CD8-positive, alpha-beta memory T cell (primary cell): ENCODE results near the gene SANBR. TPM values are rescaled to one million over a fixed set of nuclear protein-coding genes. Genes with fewer than 3 reads are reported as not detected.
A peak's percentile ranks its signal among the peaks of the same experiment; 100 is the strongest.
"Not testable (repeated sequence)": the region's sequence is repeated elsewhere in the genome, so short reads cannot be mapped to it uniquely, and the experiment has no call there.

Experiments
- CTCF ChIA-PET: fragments of 350-600 bp; sonication (Branson Sonifier 250); formaldehyde crosslinking; loops from one replicate; lab custom pipeline; 2021; ENCODE audit warnings: antibody characterized with exemption; lab: Charles Lee
- POLR2A ChIA-PET: fragments of 350-600 bp; sonication (Branson Sonifier 250); formaldehyde crosslinking; loops from one replicate; lab custom pipeline; 2021; ENCODE audit warnings: antibody characterized with exemption; lab: Charles Lee
- DNase-seq, 5 donors: peaks; one replicate each; pipeline versions ENCODE4 v3.0.0 to v3.0.0-alpha.2; 2020 to 2022; ENCODE audit warnings: mixed read lengths in 1 of 5
- H3K27ac ChIP-seq: one replicate; pipeline ENCODE4 v1.7.0; 2013; ENCODE audit warnings: low read depth, mild to moderate bottlenecking, low read length, moderate library complexity
- H3K27me3 ChIP-seq: 2 replicates; pipeline ENCODE4 v1.7.0; 2013; ENCODE audit warnings: low read length, mild to moderate bottlenecking; ENCODE audit not compliant: insufficient read depth, poor library complexity, severe bottlenecking
- H3K36me3 ChIP-seq: 2 replicates; pipeline ENCODE4 v1.7.0; 2013; ENCODE audit warnings: mild to moderate bottlenecking, low read length, moderate library complexity; ENCODE audit not compliant: insufficient read depth
- H3K4me1 ChIP-seq: 2 replicates; pipeline ENCODE4 v1.7.0; 2013; ENCODE audit warnings: mild to moderate bottlenecking, low read length, moderate library complexity; ENCODE audit not compliant: insufficient read depth
- H3K4me3 ChIP-seq: 2 replicates; pipeline ENCODE4 v1.7.0; 2013; ENCODE audit warnings: mild to moderate bottlenecking, low read length
- H3K9me3 ChIP-seq: 2 replicates; pipeline ENCODE4 v1.7.0; 2013; ENCODE audit warnings: mild to moderate bottlenecking, low read length
- H3K27ac Mint-ChIP-seq, 8 donors: one replicate each; pipeline ENCODE4 v1.8.0; 2020 to 2021; ENCODE audit warnings: mixed read lengths in 8 of 8, mild to moderate bottlenecking in 6 of 8, inconsistent platforms in 3 of 8, moderate library complexity in 3 of 8
- H3K27me3 Mint-ChIP-seq, 2 donors: one replicate each; pipeline ENCODE4 v1.8.0; 2020 to 2021; ENCODE audit warnings: mixed read lengths in 2 of 2, mild to moderate bottlenecking in 1 of 2, moderate library complexity in 1 of 2
- H3K36me3 Mint-ChIP-seq, 3 donors: one replicate each; pipeline ENCODE4 v1.8.0; 2020 to 2021; ENCODE audit warnings: mixed read lengths in 3 of 3, inconsistent platforms in 1 of 3, mild to moderate bottlenecking in 1 of 3
- H3K4me1 Mint-ChIP-seq, 3 donors: one replicate each; pipeline ENCODE4 v1.8.0; 2020 to 2021; ENCODE audit warnings: mixed read lengths in 3 of 3, inconsistent platforms in 1 of 3, mild to moderate bottlenecking in 1 of 3
- H3K4me3 Mint-ChIP-seq, 7 donors: one replicate each; pipeline ENCODE4 v1.8.0; 2020 to 2021; ENCODE audit warnings: mixed read lengths in 7 of 7, mild to moderate bottlenecking in 6 of 7, moderate library complexity in 4 of 7, inconsistent platforms in 2 of 7
- H3K9me3 Mint-ChIP-seq, 5 donors: one replicate each; pipeline ENCODE4 v1.8.0; 2020 to 2022; ENCODE audit warnings: mixed read lengths in 5 of 5, mild to moderate bottlenecking in 3 of 5, moderate library complexity in 2 of 5, inconsistent platforms in 1 of 5
- polyA plus RNA-seq: library from polyadenylated mRNA; unstranded; fragments of 300-500 nt; fragmentation: Illumina TruSeq; gene quantifications from one replicate; pipeline ENCODE4 v1.2.3, GENCODE V29; 2021
- total RNA-seq, 2 experiments: library from RNA; stranded (reverse); gene quantifications; one replicate each; pipeline ENCODE4 v1.2.3, GENCODE V29; 2021

SANBR gene
- total and polyA plus RNA-seq, 3 experiments from 2014 or later = 1.1 to 3.7 (median 3.7) TPM

DNA sequence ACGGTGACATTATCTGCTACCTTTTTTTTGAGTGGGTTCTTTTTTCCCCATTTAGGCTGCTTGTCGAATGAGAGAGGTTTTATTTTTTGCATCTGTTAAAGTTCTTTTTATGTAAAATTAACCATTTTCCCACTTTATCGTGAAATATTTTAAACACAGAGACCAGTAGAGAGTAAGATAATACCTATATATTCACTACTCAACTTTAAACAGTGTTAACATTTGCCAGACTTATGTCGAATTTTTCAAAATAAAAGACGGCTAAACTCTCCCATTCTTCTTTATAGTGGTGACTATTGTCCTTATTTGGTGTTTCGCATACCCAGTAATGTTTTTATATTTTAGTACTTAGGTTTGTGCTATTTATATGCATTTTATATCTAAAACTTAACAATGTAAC, 46.9 kb upstream of the SANBR start:
- H3K4me3 Mint-ChIP-seq = peak overlapping the region; percentile 96 to 100 (median 98)
- H3K36me3 ChIP-seq = no peaks in the 10 kb centered on the region

DNA sequence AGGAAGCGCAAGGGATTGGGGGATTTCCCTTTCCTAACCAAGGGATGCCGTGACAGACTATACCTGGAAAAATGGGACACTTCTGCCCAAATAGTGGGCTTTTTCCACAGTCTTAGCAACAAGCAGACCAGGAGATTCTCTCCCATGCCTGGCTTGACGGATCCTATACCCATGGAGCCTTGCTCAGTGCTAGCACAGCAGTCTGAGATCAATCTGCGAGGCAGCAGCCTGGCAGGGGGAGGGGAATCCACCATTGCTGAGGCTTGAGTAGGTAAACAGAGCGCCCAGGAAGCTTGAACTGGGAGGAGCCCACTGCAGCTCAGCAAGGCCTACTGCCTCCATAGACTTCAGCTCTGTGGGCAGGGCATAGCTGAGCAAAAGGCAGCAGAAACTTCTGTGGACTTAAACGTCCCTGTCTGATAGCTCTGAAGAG, 44.4 kb upstream of the SANBR start:
- Mint-ChIP-seq H3K4me1 (peaks cover 57 to 81% (median 61%) of the 10 kb centered on the region in 3 donors), H3K27ac (peak overlapping the region in 1 of 8 donors; percentile 50), H3K36me3 (peaks cover 8 to 58% (median 21%) of the 10 kb centered on the region in 3 donors), H3K9me3 (no peaks in the 10 kb centered on the region), H3K27me3 (no peaks in the 10 kb centered on the region), H3K4me3 (peak overlapping the region in 1 of 7 donors; percentile 27)
- no peak for DNase-seq
- Histone ChIP-seq H3K9me3 (no peaks in the 10 kb centered on the region), H3K4me1 (peaks cover 15% of the 10 kb centered on the region), H3K27me3 (no peaks in the 10 kb centered on the region), H3K36me3 (no peaks in the 10 kb centered on the region), H3K27ac (no peak overlapping the region), H3K4me3 (no peak overlapping the region)
- ChIA-PET POLR2A (no interaction called here), CTCF (no interaction called here)

More for the DNA sequence above, 46.9 kb upstream of the SANBR start:
- Mint-ChIP-seq H3K27ac (peak overlapping the region in 7 of 8 donors; percentile 92 to 97 (median 96)), H3K27me3 (no peaks in the 10 kb centered on the region), H3K9me3 (no peaks in the 10 kb centered on the region), H3K4me1 (peaks cover 51 to 79% (median 60%) of the 10 kb centered on the region in 3 donors), H3K36me3 (peaks cover 8 to 46% (median 17%) of the 10 kb centered on the region in 3 donors)
- H3K27ac ChIP-seq = peak overlapping the region; percentile 76
- DNase-seq = no peak
- peaks cover 15% of the 10 kb centered on the region for H3K4me1 ChIP-seq
- H3K27me3 ChIP-seq = no peaks in the 10 kb centered on the region
- CTCF ChIA-PET = no interaction called here
- peak overlapping the region; percentile 86 for H3K4me3 ChIP-seq
- POLR2A ChIA-PET = no interaction called here
- no peaks in the 10 kb centered on the region for H3K9me3 ChIP-seq

DNA sequence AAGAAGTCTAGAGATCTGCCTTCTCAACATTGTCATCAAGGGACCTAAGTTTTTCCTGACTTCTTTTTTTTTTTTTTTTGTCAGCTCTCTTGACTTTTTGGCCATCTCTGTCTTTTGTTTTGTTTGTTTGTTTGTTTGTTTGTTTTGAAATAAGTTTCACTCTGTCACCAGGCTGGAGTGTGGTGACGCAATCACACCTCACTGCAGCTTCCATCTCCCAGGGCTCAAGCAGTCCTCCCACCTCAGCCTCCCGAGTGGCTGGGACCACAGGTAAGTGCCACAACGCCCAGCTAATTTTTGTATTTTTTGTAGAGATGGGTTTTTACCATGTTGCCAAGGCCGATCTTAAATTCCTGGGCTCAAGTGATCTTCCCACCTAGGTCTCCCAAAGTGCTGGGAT, 42.0 kb upstream of the SANBR start:
- Mint-ChIP-seq H3K27ac (peak overlapping the region in 2 of 8 donors; percentile 34 to 54), H3K4me3 (peak overlapping the region in 1 of 7 donors; percentile 86), H3K27me3 (no peaks in the 10 kb centered on the region), H3K36me3 (peaks cover 12 to 54% (median 21%) of the 10 kb centered on the region in 3 donors), H3K4me1 (peaks cover 51 to 81% (median 62%) of the 10 kb centered on the region in 3 donors), H3K9me3 (no peaks in the 10 kb centered on the region)
- no peaks in the 10 kb centered on the region for H3K27me3 ChIP-seq
- H3K4me1 ChIP-seq = peaks cover 9% of the 10 kb centered on the region
- no peak overlapping the region for H3K4me3 ChIP-seq
- no peaks in the 10 kb centered on the region for H3K9me3 ChIP-seq
- peaks cover 5% of the 10 kb centered on the region for H3K36me3 ChIP-seq
- ChIA-PET POLR2A (no interaction called here), CTCF (no interaction called here)
- no peak overlapping the region for H3K27ac ChIP-seq
- no peak for DNase-seq

DNA sequence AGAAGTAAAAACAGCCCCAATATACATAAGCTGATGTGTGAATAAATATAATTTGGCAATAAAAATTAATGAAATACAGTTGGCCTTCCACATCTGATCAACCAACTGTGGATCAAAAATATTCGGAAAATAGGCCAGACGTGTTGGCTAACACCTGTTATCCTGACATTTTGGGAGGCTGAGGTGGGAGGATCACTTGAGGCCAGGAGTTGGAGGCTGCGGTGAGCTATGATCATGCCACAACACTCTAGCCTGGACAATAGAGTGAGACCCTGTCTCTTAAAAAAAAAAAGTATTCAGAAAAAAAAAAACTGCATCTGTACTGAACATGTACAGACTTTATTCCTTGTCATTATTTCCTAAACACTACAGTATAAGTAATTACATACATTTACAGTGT, 36.1 kb upstream of the SANBR start:
- Histone ChIP-seq H3K27me3 (no peaks in the 10 kb centered on the region), H3K4me3 (no peak overlapping the region), H3K4me1 (no peaks in the 10 kb centered on the region), H3K27ac (no peak overlapping the region), H3K36me3 (peaks cover 29% of the 10 kb centered on the region), H3K9me3 (no peaks in the 10 kb centered on the region)
- Mint-ChIP-seq H3K9me3 (no peaks in the 10 kb centered on the region), H3K36me3 (peaks cover 12 to 61% (median 21%) of the 10 kb centered on the region in 3 donors), H3K4me1 (peaks cover 19 to 56% (median 29%) of the 10 kb centered on the region in 3 donors), H3K27ac (no peak overlapping the region), H3K27me3 (no peaks in the 10 kb centered on the region), H3K4me3 (no peak overlapping the region)
- no peak for DNase-seq
- ChIA-PET CTCF (no interaction called here), POLR2A (no interaction called here)

DNA sequence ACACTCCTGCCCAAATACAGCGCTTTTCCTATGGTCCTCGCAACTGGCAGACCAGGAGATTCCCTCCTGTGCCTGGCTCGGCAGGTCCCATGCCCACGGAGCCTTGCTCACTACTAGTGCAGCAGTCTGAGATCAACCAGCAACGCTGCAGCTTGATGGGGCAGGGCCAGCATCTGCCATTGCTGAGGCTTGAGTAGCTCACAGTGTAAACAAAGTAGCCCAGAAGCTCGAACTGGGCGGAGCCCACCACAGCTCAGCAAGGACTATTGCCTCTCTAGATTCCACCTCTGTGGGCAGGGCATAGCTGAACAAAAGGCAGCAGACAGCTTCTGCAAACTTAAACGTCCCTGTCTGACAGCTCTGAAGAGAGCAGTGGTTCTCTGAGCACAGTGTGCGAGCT, 31.1 kb upstream of the SANBR start:
- H3K36me3 Mint-ChIP-seq = peaks cover 22 to 52% (median 26%) of the 10 kb centered on the region in 3 donors
- H3K27ac ChIP-seq, H3K27me3 Mint-ChIP-seq, H3K27me3 ChIP-seq, DNase-seq, H3K27ac Mint-ChIP-seq, H3K9me3 Mint-ChIP-seq, H3K9me3 ChIP-seq, H3K4me1 ChIP-seq, H3K4me3 Mint-ChIP-seq, CTCF ChIA-PET, H3K4me3 ChIP-seq, POLR2A ChIA-PET: not testable (repeated sequence)
- peaks cover 24% of the 10 kb centered on the region for H3K36me3 ChIP-seq
- H3K4me1 Mint-ChIP-seq = peaks cover 14 to 38% (median 19%) of the 10 kb centered on the region in 3 donors

DNA sequence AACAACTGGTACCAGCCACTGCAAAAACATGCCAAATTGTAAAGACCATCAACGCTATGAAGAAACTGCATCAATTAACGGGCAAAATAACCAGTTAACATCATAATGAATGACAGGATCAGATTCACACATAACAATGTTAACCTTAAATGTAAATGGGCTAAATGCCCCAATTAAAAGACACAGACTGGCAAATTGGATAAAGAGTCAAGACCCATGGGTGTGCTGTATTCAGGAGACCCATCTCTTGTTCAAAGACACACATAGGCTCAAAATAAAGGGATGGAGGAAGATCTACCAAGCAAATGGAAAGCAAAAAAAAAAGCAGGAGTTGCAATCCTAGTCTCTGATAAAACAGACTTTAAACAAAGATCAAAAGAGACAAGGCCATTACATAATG, 29.0 kb upstream of the SANBR start:
- POLR2A ChIA-PET, CTCF ChIA-PET, H3K27ac ChIP-seq, H3K4me1 ChIP-seq, H3K9me3 Mint-ChIP-seq, H3K27me3 ChIP-seq, H3K4me3 ChIP-seq, DNase-seq, H3K9me3 ChIP-seq, H3K27me3 Mint-ChIP-seq, H3K4me3 Mint-ChIP-seq: not testable (repeated sequence)
- peak overlapping the region in 3 of 8 donors; percentile 9 to 61 (median 30) for H3K27ac Mint-ChIP-seq
- H3K36me3 ChIP-seq = peaks cover 18% of the 10 kb centered on the region
- H3K36me3 Mint-ChIP-seq = peaks cover 20 to 40% (median 24%) of the 10 kb centered on the region in 3 donors
- H3K4me1 Mint-ChIP-seq = peaks cover 27 to 46% (median 30%) of the 10 kb centered on the region in 3 donors

DNA sequence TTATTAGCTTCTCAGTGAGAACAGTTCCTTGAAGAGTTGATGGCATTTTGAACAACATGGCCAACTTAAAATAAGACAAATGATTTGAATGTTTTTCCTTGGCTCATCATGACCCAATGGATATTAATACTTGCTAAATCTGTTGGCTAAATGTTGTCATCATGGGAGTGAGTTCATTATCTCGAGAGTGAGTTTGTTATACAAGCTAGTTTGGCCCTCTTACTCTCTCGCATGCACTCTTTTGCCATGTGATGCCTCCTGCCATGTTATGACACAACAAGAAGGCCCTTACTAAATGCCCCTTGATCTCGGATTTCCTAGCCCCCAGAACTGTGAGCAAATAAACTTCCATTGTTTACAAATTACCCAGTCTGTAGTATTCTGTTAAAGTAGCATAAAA, 22.9 kb upstream of the SANBR start:
- Mint-ChIP-seq H3K4me3 (no peak overlapping the region), H3K27ac (peak overlapping the region in 2 of 8 donors; percentile 24 to 42)

DNA sequence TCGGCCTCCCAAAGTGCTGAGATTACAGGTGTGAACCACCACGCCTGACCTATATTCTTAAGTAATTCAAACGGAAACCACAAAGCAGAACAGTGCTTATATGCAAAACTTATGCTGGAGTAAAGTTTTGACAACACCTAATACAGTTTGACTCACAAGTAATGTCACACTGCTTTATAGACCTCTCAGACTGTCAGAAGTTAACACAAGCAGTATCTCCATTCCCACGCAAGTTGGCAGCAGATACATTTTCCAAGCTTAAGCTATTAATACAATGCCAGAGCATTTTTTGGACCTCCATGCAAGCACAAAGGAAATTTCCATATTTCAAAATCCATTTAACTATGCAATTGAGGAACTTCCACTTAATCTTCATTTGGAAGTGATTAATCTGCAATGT, 21.0 kb upstream of the SANBR start:
- Mint-ChIP-seq H3K27ac (peak overlapping the region; percentile 9 to 71 (median 43)), H3K4me1 (peaks cover 34 to 63% (median 47%) of the 10 kb centered on the region in 3 donors)

More for the DNA sequence above, 22.9 kb upstream of the SANBR start:
- H3K27ac ChIP-seq = no peak overlapping the region
- H3K36me3 ChIP-seq = peaks cover 1% of the 10 kb centered on the region
- Mint-ChIP-seq H3K27me3 (no peaks in the 10 kb centered on the region), H3K36me3 (peaks cover 2 to 34% (median 9%) of the 10 kb centered on the region in 3 donors), H3K9me3 (peaks cover 0 to 3% (median 0%) of the 10 kb centered on the region in 5 donors), H3K4me1 (peaks cover 38 to 63% (median 55%) of the 10 kb centered on the region in 3 donors)
- DNase-seq = no peak
- H3K4me3 ChIP-seq = no peak overlapping the region
- peaks cover 10% of the 10 kb centered on the region for H3K4me1 ChIP-seq
- H3K9me3 ChIP-seq = no peaks in the 10 kb centered on the region
- CTCF ChIA-PET = no interaction called here
- no peaks in the 10 kb centered on the region for H3K27me3 ChIP-seq
- POLR2A ChIA-PET = no interaction called here

More for the DNA sequence above, 21.0 kb upstream of the SANBR start:
- Mint-ChIP-seq H3K9me3 (peaks cover 0 to 3% (median 0%) of the 10 kb centered on the region in 5 donors), H3K4me3 (peak overlapping the region in 1 of 7 donors; percentile 20), H3K36me3 (peaks cover 7 to 50% (median 8%) of the 10 kb centered on the region in 3 donors), H3K27me3 (no peaks in the 10 kb centered on the region)
- no peaks in the 10 kb centered on the region for H3K9me3 ChIP-seq
- peak in 1 of 5 donors; percentile 9 for DNase-seq
- H3K36me3 ChIP-seq = peaks cover 11% of the 10 kb centered on the region
- CTCF ChIA-PET = no interaction called here
- H3K4me3 ChIP-seq = no peak overlapping the region
- H3K27ac ChIP-seq = no peak overlapping the region
- H3K4me1 ChIP-seq = peaks cover 10% of the 10 kb centered on the region
- POLR2A ChIA-PET = no interaction called here
- H3K27me3 ChIP-seq = no peaks in the 10 kb centered on the region
